NCI-H2171 treated with DMSO at 0.1 percent for 48 hours (cell line): ENCODE data around the gene DRG2.
A peak's percentile ranks its signal among the peaks of the same experiment; 100 is the strongest.

Experiments
- DNase-seq: peaks from one replicate; lab custom pipeline; 2025; lab: John Stamatoyannopoulos, UW

DRG2 gene

GRCh38 chr17:18087610-18088491 lies at the start of gene DRG2:
Gene DRG2, plus strand, starts transcription at chr17:18087948. Its CDS starts 76 bp downstream, at chr17:18088024.
- peak; percentile 85 for DNase-seq

GRCh38 chr17:18038149-18038850 lies 49.4 kb upstream of the DRG2 start:
- no peak for DNase-seq

- DNase-seq, result peak; percentile 98
These were observed 48.8 kb upstream of the DRG2 start, which contains the start of the genes ATPAF2 and GID4 for GRCh38 chr17:18038861-18039534. Gene ATPAF2, minus strand, starts transcription at chr17:18039168. Its CDS starts 155 bp downstream, at chr17:18039013. Gene GID4, plus strand, starts transcription at chr17:18039408. Its CDS starts 57 bp downstream, at chr17:18039465.

- peak; percentile 32 for DNase-seq
These were observed 48.0 kb upstream of the DRG2 start for GRCh38 chr17:18039535-18040260.

GRCh38 chr17:18040261-18040858 lies 47.4 kb upstream of the DRG2 start:
- DNase-seq, result no peak

- no peak for DNase-seq
These were observed 46.0 kb upstream of the DRG2 start for GRCh38 chr17:18041776-18042175.

- no peak for DNase-seq
These were observed 44.8 kb upstream of the DRG2 start for GRCh38 chr17:18042983-18043382.

GRCh38 chr17:18043491-18043890 lies 44.3 kb upstream of the DRG2 start:
- peak; percentile 20 for DNase-seq

GRCh38 chr17:18044609-18045008 lies 43.1 kb upstream of the DRG2 start:
- DNase-seq, result no peak

- no peak for DNase-seq
These were observed 41.9 kb upstream of the DRG2 start for GRCh38 chr17:18045691-18046350.

GRCh38 chr17:18055597-18055996 lies 32.2 kb upstream of the DRG2 start:
- no peak for DNase-seq

GRCh38 chr17:18056214-18056613 lies 31.5 kb upstream of the DRG2 start:
- no peak for DNase-seq

GRCh38 chr17:18059283-18059682 lies 28.5 kb upstream of the DRG2 start:
- no peak for DNase-seq

- no peak for DNase-seq
These were observed 23.7 kb upstream of the DRG2 start for GRCh38 chr17:18064053-18064452.

- no peak for DNase-seq
These were observed 22.2 kb upstream of the DRG2 start for GRCh38 chr17:18065546-18065945.

- no peak for DNase-seq
These were observed 20.9 kb upstream of the DRG2 start for GRCh38 chr17:18066866-18067265.

GRCh38 chr17:18069101-18069500 lies 18.6 kb upstream of the DRG2 start:
- DNase-seq, result no peak

GRCh38 chr17:18070861-18071340 lies 16.8 kb upstream of the DRG2 start:
- DNase-seq, result peak; percentile 79

- DNase-seq, result no peak
These were observed 16.0 kb upstream of the DRG2 start for GRCh38 chr17:18071751-18072150.

- no peak for DNase-seq
These were observed 13.0 kb upstream of the DRG2 start for GRCh38 chr17:18074566-18075272.
